Lung microvascular endothelial cell (primary cell): Measurements from ENCODE around the gene PRKCZ. TPM values are rescaled to one million over a fixed set of nuclear protein-coding genes. Genes with fewer than 3 reads are reported as not detected.

Experiments used
- DNase-seq, 2 donors: peaks; one replicate each; pipeline versions ENCODE4 v3.0.0 to v3.0.0-alpha.2; 2010; ENCODE audit warnings: low read depth in 2 of 2
- total RNA-seq: library from RNA; depleted of rRNA; stranded (reverse); fragments of >200 nt; gene quantifications from 2 replicates; pipeline ENCODE4 v1.2.1, GENCODE V29; 2014

The PRKCZ gene
- total RNA-seq, 1 donor from 2014 or later = 29.8 TPM

- no peak for DNase-seq
Observed at GRCh38 chr1:2024887-2025286, 25.3 kb upstream of the PRKCZ start.

GRCh38 chr1:2025491-2025981, 24.7 kb upstream of the PRKCZ start:
- peak in 1 of 2 donors; percentile 57 for DNase-seq

DNA sequence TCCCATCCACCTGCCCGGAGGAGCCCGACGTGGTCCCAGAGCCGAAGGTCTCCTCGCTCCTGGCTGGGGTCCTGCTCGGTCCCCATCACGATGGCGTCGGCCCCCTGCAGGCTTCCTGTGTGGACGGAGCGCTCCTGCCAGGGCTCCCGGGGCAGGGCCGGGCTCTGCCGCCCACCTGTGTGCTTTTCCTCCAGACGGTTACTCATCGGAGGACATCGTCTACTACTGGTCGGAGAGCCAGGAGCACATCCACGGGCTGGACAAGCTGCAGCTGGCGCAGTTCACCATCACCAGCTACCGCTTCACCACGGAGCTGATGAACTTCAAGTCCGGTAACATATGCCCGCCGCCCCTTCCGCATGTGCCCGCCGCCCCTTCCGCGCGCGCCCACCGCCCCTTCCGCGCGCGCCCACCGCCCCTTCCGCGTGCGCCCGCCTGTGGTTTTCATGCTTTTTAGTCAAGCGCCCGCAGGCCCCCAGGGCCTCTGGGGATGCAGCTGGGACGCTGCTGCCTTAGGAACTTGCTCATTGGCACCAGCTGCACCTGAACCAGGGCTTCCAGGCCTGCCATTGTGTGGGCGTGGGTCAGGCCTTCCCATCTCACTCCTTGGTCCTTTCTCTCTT, 22.1 kb upstream of the PRKCZ start:
- DNase-seq = no peak

DNA sequence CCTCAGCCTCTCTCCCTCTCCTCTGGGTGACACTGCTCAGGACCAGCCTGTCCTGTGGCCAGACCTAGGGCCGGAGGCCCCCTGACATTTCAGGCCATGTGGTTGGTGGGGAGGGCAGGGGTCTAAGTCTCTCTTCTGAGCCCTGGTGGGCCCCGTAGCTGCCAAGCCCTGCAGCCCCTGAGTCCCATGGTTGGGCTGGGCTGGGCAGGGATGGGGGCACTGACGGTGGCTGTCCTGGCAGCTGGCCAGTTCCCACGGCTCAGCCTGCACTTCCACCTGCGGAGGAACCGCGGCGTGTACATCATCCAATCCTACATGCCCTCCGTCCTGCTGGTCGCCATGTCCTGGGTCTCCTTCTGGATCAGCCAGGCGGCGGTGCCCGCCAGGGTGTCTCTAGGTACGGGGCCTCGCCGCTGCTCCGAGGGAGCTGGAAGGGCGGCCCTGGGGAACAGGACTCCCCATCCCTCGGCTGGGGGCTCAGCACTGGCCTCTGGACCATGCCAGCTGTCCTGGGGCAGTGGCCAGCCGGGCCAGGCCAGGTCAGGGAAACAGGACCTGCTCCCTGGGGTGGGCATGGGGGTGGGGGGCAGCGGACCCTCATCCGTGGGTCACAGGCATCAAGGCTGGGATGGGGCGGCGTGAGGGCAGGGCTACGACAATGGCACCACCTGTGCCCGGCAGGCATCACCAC, 21.2 kb upstream of the PRKCZ start:
- DNase-seq = no peak

GRCh38 chr1:2029561-2029960, 20.6 kb upstream of the PRKCZ start:
- no peak for DNase-seq

GRCh38 chr1:2030076-2030871, 19.9 kb upstream of the PRKCZ start:
- DNase-seq = no peak

DNA sequence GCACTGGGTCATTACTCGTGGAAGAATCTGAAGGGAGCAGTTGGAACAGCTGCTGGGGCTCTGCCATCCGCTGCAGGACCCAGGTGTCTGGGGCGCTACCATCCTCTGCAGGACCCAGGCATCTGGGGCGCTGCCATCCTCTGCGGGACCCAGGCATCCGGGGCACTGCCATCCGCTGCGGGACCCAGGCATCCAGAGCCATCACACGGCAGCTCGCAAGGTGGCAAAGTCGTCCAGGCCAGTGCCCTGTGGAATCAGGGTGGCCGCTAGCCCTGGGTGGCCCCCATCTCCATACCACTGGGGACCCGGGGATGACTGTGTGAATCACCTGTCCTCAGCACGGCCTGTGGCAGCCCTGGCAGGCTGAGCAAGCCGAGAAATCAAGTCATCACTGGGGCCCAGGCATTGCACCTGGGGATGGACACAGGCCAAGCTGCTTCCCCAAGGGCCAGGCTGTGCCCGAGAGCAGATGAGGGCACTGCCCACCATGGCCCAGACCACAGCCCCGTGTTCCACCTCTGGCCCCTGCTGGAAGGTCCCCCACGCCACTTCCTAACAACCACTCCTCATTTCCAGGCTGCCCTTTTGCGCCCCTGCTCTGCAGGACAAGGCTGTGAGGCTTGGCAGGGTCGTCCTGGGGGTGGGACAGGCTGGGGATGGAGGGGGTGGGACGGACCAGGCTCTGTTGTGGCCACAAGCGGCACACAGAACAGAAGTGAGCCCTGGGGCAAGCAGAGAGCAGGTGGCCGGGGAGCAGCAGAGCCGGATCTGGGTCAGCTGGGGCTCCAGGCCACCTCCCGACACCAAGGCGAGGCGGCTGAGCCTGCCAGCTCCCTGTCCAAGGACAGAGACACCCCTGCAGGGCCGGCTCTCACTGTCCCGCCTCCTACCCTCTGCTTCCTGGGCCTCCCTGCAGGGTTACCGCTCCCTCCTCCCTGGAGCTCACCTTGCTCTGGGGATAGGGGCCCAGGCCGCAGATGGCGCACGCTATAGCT, 18.4 kb upstream of the PRKCZ start:
- no peak for DNase-seq

GRCh38 chr1:2032737-2033136, 17.5 kb upstream of the PRKCZ start:
- no peak for DNase-seq

DNA sequence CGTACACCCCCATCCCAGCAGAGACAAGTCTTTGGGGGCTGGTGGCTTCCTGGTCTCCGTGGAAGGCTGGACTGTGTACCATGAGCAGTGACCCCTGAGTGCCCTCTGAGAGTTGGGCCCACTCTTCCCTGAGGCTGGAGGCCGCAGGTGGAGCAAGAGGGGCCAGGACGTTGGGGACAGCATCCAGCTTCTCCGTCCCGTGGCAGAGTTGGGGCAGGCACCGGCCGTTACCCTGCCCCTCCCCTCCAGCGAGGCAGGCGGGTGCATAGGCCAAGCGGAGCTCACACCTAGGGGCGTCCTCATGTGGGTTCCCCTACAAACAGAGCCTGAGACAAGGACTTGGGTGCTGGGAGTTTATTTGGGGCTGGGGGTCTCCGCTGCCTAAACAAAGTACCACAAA, 17.0 kb upstream of the PRKCZ start:
- no peak for DNase-seq

- no peak for DNase-seq
Observed at GRCh38 chr1:2036287-2036686, 13.9 kb upstream of the PRKCZ start.

- DNase-seq = no peak
Observed at GRCh38 chr1:2037314-2037979, 12.8 kb upstream of the PRKCZ start.

DNA sequence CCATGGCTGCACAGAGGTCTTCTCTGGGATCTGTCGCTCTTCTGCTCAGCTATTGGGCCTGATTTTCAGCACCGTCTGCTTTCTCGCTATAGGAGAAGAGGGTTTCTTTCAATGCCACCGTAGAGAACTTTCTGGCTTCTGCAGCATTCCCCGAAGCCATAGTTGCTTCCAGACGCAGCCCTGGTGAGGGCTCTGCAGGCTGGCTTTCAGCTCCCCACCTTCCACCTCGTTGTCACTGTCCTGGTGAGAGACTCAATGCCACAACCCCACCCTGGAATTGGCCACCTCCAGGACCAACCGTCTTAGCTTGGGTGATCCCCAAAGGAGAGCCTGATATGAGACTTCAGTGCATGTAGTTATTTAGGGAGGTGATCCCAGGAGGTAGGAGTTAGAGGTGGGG, 12.0 kb upstream of the PRKCZ start:
- no peak for DNase-seq

DNA sequence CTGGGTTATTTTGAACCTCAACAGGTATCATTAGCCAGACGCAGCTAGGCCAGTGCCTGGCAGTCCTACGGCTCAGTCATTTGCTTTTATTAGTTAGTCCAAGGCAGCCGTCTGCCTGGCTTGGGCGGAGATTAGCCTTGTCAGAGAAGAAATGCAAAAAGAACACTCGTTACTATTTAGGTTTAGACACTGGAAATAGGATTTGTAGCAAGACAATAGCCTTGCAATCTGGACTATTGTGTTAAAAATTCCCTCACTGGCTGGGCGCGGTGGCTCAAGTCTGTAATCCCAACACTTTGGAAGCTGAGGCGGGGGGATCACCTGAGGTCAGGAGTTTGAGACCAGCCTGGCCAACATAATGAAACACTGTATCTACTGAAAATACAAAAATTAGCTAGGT, 11.0 kb upstream of the PRKCZ start:
- no peak for DNase-seq

DNA sequence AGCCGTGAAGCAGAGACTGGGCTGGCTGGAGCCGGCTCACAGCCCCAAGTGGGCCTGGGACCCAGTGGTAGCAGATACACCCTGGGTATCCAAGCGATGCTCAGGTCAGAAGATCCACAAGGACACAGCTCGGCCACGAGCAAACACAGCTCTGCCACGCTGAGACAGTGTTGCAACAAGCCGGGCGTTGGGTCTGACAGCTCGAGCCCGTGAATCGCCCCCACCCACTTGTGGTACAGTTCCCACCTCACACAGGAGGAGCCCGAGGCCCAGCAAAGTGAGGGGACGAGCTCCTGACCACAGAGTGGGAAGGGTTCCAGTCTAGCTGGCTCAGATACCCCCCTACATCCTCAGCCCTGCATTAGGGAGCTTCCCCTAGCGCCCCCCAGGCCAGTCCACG, 8.9 kb upstream of the PRKCZ start:
- DNase-seq = no peak

DNA sequence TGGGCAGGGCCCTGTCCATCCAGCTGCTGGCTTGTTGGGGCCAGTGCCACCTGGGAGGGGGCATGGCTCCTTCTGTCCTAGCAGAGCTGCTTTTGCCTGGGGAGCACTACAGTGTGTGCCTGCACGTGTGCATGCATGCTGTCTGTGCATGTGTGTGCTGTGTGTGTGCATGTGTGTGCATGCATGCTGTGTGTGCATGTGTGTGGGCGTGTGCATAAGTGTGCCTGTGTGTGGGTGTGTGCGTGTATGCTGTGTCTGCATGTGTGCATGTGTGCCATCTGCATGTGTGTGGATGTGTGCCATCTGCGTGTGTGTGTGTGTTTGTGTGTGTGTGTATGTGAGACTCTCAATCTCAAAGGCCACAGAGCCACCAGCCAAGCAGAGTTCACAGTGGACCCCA, 8.3 kb upstream of the PRKCZ start:
- no peak for DNase-seq

- no peak for DNase-seq
Observed at GRCh38 chr1:2042830-2043773, 7.1 kb upstream of the PRKCZ start.

GRCh38 chr1:2043886-2044285, 6.3 kb upstream of the PRKCZ start:
- DNase-seq = no peak

DNA sequence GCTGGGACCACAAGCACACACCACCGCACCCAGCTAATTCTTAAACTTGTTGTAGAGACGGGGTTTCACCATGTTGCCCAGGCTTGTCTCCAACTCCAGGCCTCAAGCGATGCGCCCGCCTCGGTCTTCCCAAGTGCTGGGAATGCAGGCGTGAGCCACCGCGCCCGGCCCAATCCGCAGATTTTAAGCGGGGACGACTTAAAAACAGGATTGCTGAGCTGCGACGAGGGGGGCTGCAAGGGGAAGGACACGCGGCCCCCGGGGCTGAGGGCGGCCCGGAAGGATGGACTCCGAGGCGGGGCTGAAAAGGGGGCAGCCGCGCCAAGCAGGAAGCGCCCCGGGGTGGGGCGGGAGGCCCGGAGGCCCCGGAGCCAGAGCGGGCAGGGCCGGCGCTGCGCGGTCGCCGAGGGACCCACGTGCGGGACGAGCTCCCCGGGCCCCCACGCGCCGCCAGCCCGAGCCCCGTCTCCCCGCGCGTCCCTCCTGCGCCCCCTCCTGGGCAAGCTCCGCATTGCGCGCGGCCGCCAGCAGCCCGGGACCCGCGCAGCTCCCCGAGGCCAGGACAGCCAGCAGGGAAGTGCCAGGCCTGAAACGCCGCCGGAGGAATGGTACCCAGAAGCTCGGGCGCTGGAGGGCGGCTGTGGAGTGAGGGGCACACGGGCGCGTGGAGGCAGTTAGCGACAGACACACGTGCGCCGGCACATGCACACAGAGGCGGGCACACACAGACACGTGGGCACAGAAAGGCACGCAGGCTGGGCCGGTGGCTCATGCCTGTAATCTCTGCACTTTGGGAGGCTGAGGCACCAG, 5.5 kb upstream of the PRKCZ start:
- peak; percentile 37 to 65 for DNase-seq
